Gastroesophageal sphincter (tissue), 4 donors: ENCODE data around the gene OR5V1. TPM values are rescaled to one million over a fixed set of nuclear protein-coding genes. Genes with fewer than 3 reads are reported as not detected.

Source experiments
- ATAC-seq: fragments of 150-250 bp; one replicate; pipeline ENCODE4 v1.9.1; 2016; ENCODE audit warnings: mild to moderate bottlenecking, moderate library complexity
- H3K27ac ChIP-seq, 4 donors: fragments of 200-600 bp; sonication (generic) in 3 of 4; 1 replicate in 3 of 4; 2 replicates in 1 of 4; pipeline ENCODE4 v1.5.1; 2016 to 2019
- H3K27me3 ChIP-seq: fragments of 200-600 bp; sonication (generic); one replicate; pipeline ENCODE4 v1.5.1; 2019
- H3K36me3 ChIP-seq, 2 donors: fragments of 200-600 bp; sonication (generic); one replicate each; pipeline ENCODE4 v1.5.1; 2019; ENCODE audit warnings: control low read depth in 1 of 2
- H3K4me1 ChIP-seq, 3 donors: fragments of 200-600 bp; sonication (generic); 1 replicate in 2 of 3; 2 replicates in 1 of 3; pipeline ENCODE4 v1.5.1; 2016 to 2019; ENCODE audit warnings: control low read depth in 2 of 3
- H3K4me3 ChIP-seq, 2 donors: fragments of 200-600 bp; sonication (generic); one replicate each; pipeline ENCODE4 v1.5.1; 2019; ENCODE audit warnings: mild to moderate bottlenecking in 1 of 2, moderate library complexity in 1 of 2
- H3K9me3 ChIP-seq, 3 donors: fragments of 200-600 bp; sonication (generic); one replicate each; pipeline ENCODE4 v1.5.1; 2017 to 2019; ENCODE audit warnings: control low read depth in 2 of 3
- CTCF ChIP-seq, 4 experiments: fragments of 200-600 bp in 2 of 4; fragments of 450-650 bp in 2 of 4; sonication (generic) in 1 of 4; IDR thresholded peaks; one replicate each; pipeline ENCODE4 v1.5.1; 2017 to 2019; ENCODE audit warnings: antibody characterized with exemption in 4 of 4, mild to moderate bottlenecking in 2 of 4, moderate library complexity in 2 of 4
- EP300 ChIP-seq: sonication (generic); formaldehyde crosslinking; IDR thresholded peaks from one replicate; pipeline ENCODE4 v1.6.1; 2017; ENCODE audit warnings: antibody characterized with exemption, mild to moderate bottlenecking
- POLR2A ChIP-seq, 2 donors: fragments of 450-650 bp; IDR thresholded peaks; one replicate each; pipeline ENCODE4 v1.6.1; 2017; ENCODE audit warnings: antibody characterized with exemption in 2 of 2, mild to moderate bottlenecking in 2 of 2, moderate library complexity in 1 of 2
- POLR2AphosphoS5 ChIP-seq: sonication (generic); formaldehyde crosslinking; IDR thresholded peaks from one replicate; pipeline ENCODE4 v1.6.1; 2017; ENCODE audit warnings: antibody characterized with exemption
- WGBS, 2 donors: methylation state at CpG; one replicate each; pipeline ENCODE4 v1.1.5; 2018; ENCODE audit warnings: low coverage in 1 of 2; 5-methylcytosine and 5-hydroxymethylcytosine counted together
- total RNA-seq, 4 donors: library from RNA; depleted of rRNA; stranded (reverse); fragments of >200 nt; gene quantifications; one replicate each; pipeline ENCODE4 v1.1.0, GENCODE V29; 2016

The OR5V1 gene
- not detected for total RNA-seq

- no peaks in the 10 kb centered on the region for H3K9me3 ChIP-seq
- no peak for ATAC-seq
- H3K4me1 ChIP-seq: no peaks in the 10 kb centered on the region
- H3K4me3 ChIP-seq: no peak within 1 kb of the TSS
- 52 to 79% methylated on average over 2 to 3 of the region's 3 CpGs for WGBS, 2 donors
- no peaks in the 10 kb centered on the region for H3K36me3 ChIP-seq
- H3K27me3 ChIP-seq: no peaks in the 10 kb centered on the region
- no peak within 1 kb of the TSS for H3K27ac ChIP-seq
- TF ChIP-seq EP300: no peak
- TF ChIP-seq POLR2AphosphoS5: no peak
- no peak for TF ChIP-seq POLR2A (IDR thresholded peaks at IDR 0.05)
- no peak for TF ChIP-seq CTCF (IDR thresholded peaks at IDR 0.05)
Measured at GRCh38 chr6:29368765-29369164, at the start of gene OR5V1. TSS of gene OR5V1 (minus strand) at chr6:29368865. CDS start at chr6:29356195, 12,670 bp downstream.

- Histone ChIP-seq H3K27ac (no peak within 1 kb of the TSS), H3K9me3 (no peaks in the 10 kb centered on the region), H3K27me3 (no peaks in the 10 kb centered on the region), H3K4me3 (no peak within 1 kb of the TSS), H3K36me3 (no peaks in the 10 kb centered on the region), H3K4me1 (no peaks in the 10 kb centered on the region)
- TF ChIP-seq POLR2A (IDR thresholded peaks at IDR 0.05) (no peak), CTCF (IDR thresholded peaks at IDR 0.05) (peak in 1 of 4 experiments; percentile 8)
- ATAC-seq: no peak
Measured at GRCh38 chr6:29414588-29414987, 45.9 kb upstream of the OR5V1 start, which contains the start of gene OR12D1. TSS of gene OR12D1 (plus strand) at chr6:29414928.

GRCh38 chr6:29403801-29404200 lies 35.1 kb upstream of the OR5V1 start:
- no peak for TF ChIP-seq POLR2AphosphoS5
- TF ChIP-seq EP300: no peak
- TF ChIP-seq POLR2A (IDR thresholded peaks at IDR 0.05): no peak
- no peak for TF ChIP-seq CTCF (IDR thresholded peaks at IDR 0.05)
- Histone ChIP-seq H3K27me3 (no peaks in the 10 kb centered on the region), H3K9me3 (no peaks in the 10 kb centered on the region), H3K27ac (no peak overlapping the region), H3K36me3 (no peaks in the 10 kb centered on the region), H3K4me3 (no peak overlapping the region), H3K4me1 (no peaks in the 10 kb centered on the region)
- ATAC-seq: no peak
- 38 to 89% methylated on average over 1 of the region's 1 CpG for WGBS, 2 donors

GRCh38 chr6:29399525-29399924 lies 30.9 kb upstream of the OR5V1 start:
- TF ChIP-seq CTCF (IDR thresholded peaks at IDR 0.05): no peak
- no peak for TF ChIP-seq POLR2A (IDR thresholded peaks at IDR 0.05)
- TF ChIP-seq POLR2AphosphoS5: no peak
- no peak for TF ChIP-seq EP300
- H3K9me3 ChIP-seq: no peaks in the 10 kb centered on the region
- ATAC-seq: no peak
- WGBS, 2 donors: 71 to 79% methylated on average over 2 of the region's 2 CpGs
- H3K4me1 ChIP-seq: no peaks in the 10 kb centered on the region
- no peak overlapping the region for H3K4me3 ChIP-seq
- no peaks in the 10 kb centered on the region for H3K27me3 ChIP-seq
- no peaks in the 10 kb centered on the region for H3K36me3 ChIP-seq
- H3K27ac ChIP-seq: no peak overlapping the region

GRCh38 chr6:29395331-29395730 lies 26.7 kb upstream of the OR5V1 start, which contains the start of gene OR12D2:
TSS of gene OR12D2 (plus strand) at chr6:29395631. CDS start at chr6:29396700, 1,069 bp downstream.
- no peaks in the 10 kb centered on the region for H3K9me3 ChIP-seq
- H3K4me3 ChIP-seq: no peak within 1 kb of the TSS
- H3K36me3 ChIP-seq: no peaks in the 10 kb centered on the region
- ATAC-seq: no peak
- H3K27me3 ChIP-seq: peaks cover 6% of the 10 kb centered on the region
- TF ChIP-seq EP300 (no peak), POLR2AphosphoS5 (no peak), CTCF (IDR thresholded peaks at IDR 0.05) (no peak), POLR2A (IDR thresholded peaks at IDR 0.05) (no peak)
- H3K27ac ChIP-seq: no peak within 1 kb of the TSS
- no peaks in the 10 kb centered on the region for H3K4me1 ChIP-seq
